Heart right ventricle (tissue), 16 donors: ENCODE results near the gene COQ4. TPM values are rescaled to one million over a fixed set of nuclear protein-coding genes. Genes with fewer than 3 reads are reported as not detected.

Experiments
- ATAC-seq, 8 donors: fragments of 200-7000 bp; cut with Tn5 transposase; one replicate each; pipeline ENCODE4 v1.9.1; 2020; ENCODE audit warnings: mild to moderate bottlenecking in 8 of 8, moderate library complexity in 8 of 8, moderate number of reproducible peaks in 1 of 8
- DNase-seq, 2 donors: peaks; one replicate each; pipeline ENCODE4 v3.0.0-alpha.2; 2020
- H3K27ac ChIP-seq, 10 donors: fragments of 200-600 bp; sonication (generic) in 2 of 10; one replicate each; pipeline versions ENCODE4 v1.5.0 to v1.8.0; 2020 to 2022; ENCODE audit warnings: mild to moderate bottlenecking in 3 of 10
- H3K27me3 ChIP-seq, 7 donors: fragments of 200-600 bp; one replicate each; pipeline ENCODE4 v1.8.0; 2021 to 2022; ENCODE audit warnings: mild to moderate bottlenecking in 2 of 7
- H3K36me3 ChIP-seq, 9 donors: fragments of 200-600 bp; sonication (generic) in 1 of 9; one replicate each; pipeline versions ENCODE4 v1.5.0 to v1.8.0; 2020 to 2022; ENCODE audit warnings: mild to moderate bottlenecking in 2 of 9
- H3K4me1 ChIP-seq, 9 donors: fragments of 200-600 bp; sonication (generic) in 1 of 9; one replicate each; pipeline versions ENCODE4 v1.5.0 to v1.8.0; 2020 to 2022; ENCODE audit warnings: mild to moderate bottlenecking in 4 of 9
- H3K4me3 ChIP-seq, 10 donors: fragments of 200-600 bp; sonication (generic) in 2 of 10; one replicate each; pipeline versions ENCODE4 v1.5.0 to v1.8.0; 2020 to 2022; ENCODE audit warnings: mild to moderate bottlenecking in 7 of 10, moderate library complexity in 2 of 10
- H3K9me3 ChIP-seq, 11 donors: fragments of 200-600 bp in 10 of 11; sonication (generic) in 2 of 11; one replicate each; pipeline versions ENCODE4 v1.5.0 to v1.8.0; 2013 to 2022; ENCODE audit warnings: mild to moderate bottlenecking in 2 of 11, control low read depth in 1 of 11, moderate library complexity in 1 of 11
- WGBS, 2 donors: extraction: QIAGEN DNeasy Blood & Tissue Kit; methylation state at CpG; one replicate each; pipeline ENCODE4 v1.1.7; 2013; ENCODE audit warnings: inconsistent platforms in 1 of 2; 5-methylcytosine and 5-hydroxymethylcytosine counted together
- intact Hi-C, 10 donors: fragments of 100-400 bp; cut with DNase I; formaldehyde crosslinking; loops; one replicate each; pipeline versions ENCODE4 v1.11.1 to v1.14.2; 2022
- polyA plus RNA-seq, 2 donors: library from polyadenylated mRNA; stranded (reverse); fragments of 200-250 nt; gene quantifications; one replicate each; pipeline ENCODE4 v1.2.3, GENCODE V29; 2013
- total RNA-seq, 10 donors: library from RNA; stranded (reverse); fragmentation: NEBNext Ultra II Directional in 3 of 10; extraction: Animal tissue kit (Norgen Biotek cat#: 25700) in 3 of 10; gene quantifications; one replicate each; pipeline versions ENCODE4 v1.2.1 to v1.2.4, GENCODE V29; 2021 to 2023
- TF ChIP-seq, protein P1 (sequence below), 9 donors: fragments of 200-600 bp; sonication (generic) in 2 of 9; IDR thresholded peaks; one replicate each; pipeline versions ENCODE4 v1.5.0 to v1.8.0; 2021 to 2022; ENCODE audit warnings: antibody characterized with exemption in 9 of 9, mild to moderate bottlenecking in 5 of 9, moderate library complexity in 1 of 9
- donor health status: Arrhythmogenic right ventricular cardiomyopathy.
- donor health status: ischemic (EF 13 %, LVEDD 7.1; RV severe dilation, severe dysfunction).
- donor health status: healthy with polysubstance abuse.
- donor health status: DM: no; HTN: yes; CAD: no.
- donor health status: DM: no; HTN: no; CAD: no.
- donor health status: ischemic (EF 25% LVEDD 6.9; RV normal size, moderate dysfunction).
- donor health status: ischemic (EF 25% LVEDD 5.7; RV mildly dilated, moderate dysfunction).
- donor health status: healthy.
- donor health status: DM: yes; HTN: yes; CAD: no.
- donor health status: Ischemic cardiomyopathy.
- donor health status: ischemic (EF 35%, LVEDD 5.7; RV mildly dilated, moderate dysfunction).
- donor health status: nonischemic (EF 11% LVEDD 7.7; RV severe dilation, severe dysfunction).
- donor health status: DM: yes; HTN: yes; CAD: no.
- donor health status: PGD.
- donor health status: ischemic (EF 29% LVEDD 5.4; RV normal size, mild dysfunction).
- donor health status: nonischemic (EF 23%, LVEDD 6.1; RV moderate dilation, normal function).

The COQ4 gene
- total and polyA plus RNA-seq, 12 donors = 26.5 to 42.8 (median 30.2) TPM

DNA sequence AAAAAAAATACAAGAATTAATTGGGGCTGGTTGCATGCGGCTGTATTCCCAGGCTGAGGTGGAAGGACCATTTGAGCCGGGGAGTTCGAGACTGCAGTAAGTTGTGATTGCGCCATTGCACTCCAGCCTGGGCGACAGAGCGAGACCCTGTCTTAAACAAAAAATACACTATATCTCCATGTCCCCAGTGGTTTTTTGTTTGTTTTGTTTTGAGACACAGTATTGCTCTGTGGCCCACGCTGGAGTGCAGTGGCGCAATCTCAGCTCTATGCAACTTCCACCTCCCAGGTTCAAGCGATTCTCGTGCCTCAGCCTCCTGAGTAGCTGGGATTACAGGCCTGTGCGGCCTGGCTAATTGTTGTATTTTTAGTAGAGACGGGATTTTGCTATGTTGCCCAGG, 1.2 kb downstream of the COQ4 start:
- TF ChIP-seq, protein P1, sequence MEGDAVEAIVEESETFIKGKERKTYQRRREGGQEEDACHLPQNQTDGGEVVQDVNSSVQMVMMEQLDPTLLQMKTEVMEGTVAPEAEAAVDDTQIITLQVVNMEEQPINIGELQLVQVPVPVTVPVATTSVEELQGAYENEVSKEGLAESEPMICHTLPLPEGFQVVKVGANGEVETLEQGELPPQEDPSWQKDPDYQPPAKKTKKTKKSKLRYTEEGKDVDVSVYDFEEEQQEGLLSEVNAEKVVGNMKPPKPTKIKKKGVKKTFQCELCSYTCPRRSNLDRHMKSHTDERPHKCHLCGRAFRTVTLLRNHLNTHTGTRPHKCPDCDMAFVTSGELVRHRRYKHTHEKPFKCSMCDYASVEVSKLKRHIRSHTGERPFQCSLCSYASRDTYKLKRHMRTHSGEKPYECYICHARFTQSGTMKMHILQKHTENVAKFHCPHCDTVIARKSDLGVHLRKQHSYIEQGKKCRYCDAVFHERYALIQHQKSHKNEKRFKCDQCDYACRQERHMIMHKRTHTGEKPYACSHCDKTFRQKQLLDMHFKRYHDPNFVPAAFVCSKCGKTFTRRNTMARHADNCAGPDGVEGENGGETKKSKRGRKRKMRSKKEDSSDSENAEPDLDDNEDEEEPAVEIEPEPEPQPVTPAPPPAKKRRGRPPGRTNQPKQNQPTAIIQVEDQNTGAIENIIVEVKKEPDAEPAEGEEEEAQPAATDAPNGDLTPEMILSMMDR (IDR thresholded peaks at IDR 0.05) = no peak
- Histone ChIP-seq H3K27ac (peak overlapping the region in 1 of 10 donors; percentile 95), H3K4me3 (peak overlapping the region in 9 of 10 donors; percentile 83 to 100 (median 94)), H3K27me3 (no peaks in the 10 kb centered on the region), H3K9me3 (no peaks in the 10 kb centered on the region), H3K36me3 (peaks cover 0 to 66% (median 0%) of the 10 kb centered on the region in 9 donors), H3K4me1 (peaks cover 8 to 44% (median 35%) of the 10 kb centered on the region in 9 donors)
- WGBS, 2 donors = 88 to 94% methylated on average over 12 of the region's 12 CpGs
- DNase-seq (no peak), ATAC-seq (no peak)
- intact Hi-C loops = loop anchor here in 4 of 10 donors (5.0 to 10.0 kb wide), 2 partner anchors 46 to 129 kb away; partner anchors contain the start of genes GOLGA2 (in 3 of the 4), SWI5 (in 3 of the 4) and CIZ1 (in 1 of the 4)

DNA sequence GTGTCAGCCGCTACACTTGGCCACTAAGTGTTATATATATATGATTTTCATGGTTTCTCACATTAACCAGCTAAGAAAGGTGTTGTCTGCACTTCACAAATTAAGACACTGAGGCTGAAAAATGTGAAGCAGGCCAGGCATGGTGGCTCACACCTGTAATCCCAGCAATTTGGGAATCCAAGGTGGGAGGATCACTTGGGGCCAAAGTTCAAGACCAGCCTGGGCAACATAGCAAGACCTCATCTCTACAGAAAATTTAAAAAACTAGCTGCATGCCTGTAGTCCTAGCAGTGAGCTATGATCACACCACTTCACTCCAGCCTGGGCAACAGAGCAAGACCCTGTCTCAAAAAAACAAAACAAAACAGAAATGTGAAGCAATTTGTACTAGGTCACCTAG, 1.8 kb downstream of the COQ4 start:
- peaks cover 8 to 44% (median 35%) of the 10 kb centered on the region in 9 donors for H3K4me1 ChIP-seq
- H3K9me3 ChIP-seq = no peaks in the 10 kb centered on the region
- 98 to 100% methylated on average over 1 of the region's 1 CpG for WGBS, 2 donors
- H3K27me3 ChIP-seq = no peaks in the 10 kb centered on the region
- TF ChIP-seq, protein P1 (IDR thresholded peaks at IDR 0.05) = no peak
- no peak for ATAC-seq
- DNase-seq = no peak
- H3K4me3 ChIP-seq = no peak overlapping the region
- H3K27ac ChIP-seq = no peak overlapping the region
- intact Hi-C loops = loop anchor here in 4 of 10 donors (5.0 to 10.0 kb wide), 2 partner anchors 47 to 130 kb away; partner anchors contain the start of genes GOLGA2 (in 3 of the 4), SWI5 (in 3 of the 4) and CIZ1 (in 1 of the 4)
- peaks cover 0 to 65% (median 0%) of the 10 kb centered on the region in 9 donors for H3K36me3 ChIP-seq

DNA sequence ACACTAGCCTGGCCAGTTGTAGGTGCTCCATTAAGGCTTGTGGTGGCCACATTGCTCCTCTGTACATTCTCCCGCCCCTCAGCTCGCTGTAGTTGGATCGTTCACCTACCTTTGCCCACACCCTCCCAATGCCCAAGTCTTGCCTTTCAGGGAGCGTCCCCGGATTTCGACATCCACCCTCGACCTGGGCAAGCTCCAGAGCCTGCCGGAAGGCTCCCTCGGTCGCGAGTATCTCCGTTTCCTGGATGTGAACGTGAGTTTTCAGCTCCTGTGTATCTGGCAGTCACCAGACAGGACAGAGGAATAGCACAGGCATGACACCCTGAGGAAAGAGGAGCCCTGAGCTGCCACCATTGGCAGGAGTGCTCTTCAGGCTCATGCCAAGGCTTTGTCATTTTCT, 3.0 kb downstream of the COQ4 start:
- no peak for ATAC-seq
- Histone ChIP-seq H3K9me3 (no peaks in the 10 kb centered on the region), H3K27ac (peak overlapping the region in 4 of 10 donors; percentile 3 to 55 (median 26)), H3K36me3 (peaks cover 0 to 63% (median 0%) of the 10 kb centered on the region in 9 donors), H3K4me1 (peaks cover 8 to 44% (median 35%) of the 10 kb centered on the region in 9 donors), H3K27me3 (no peaks in the 10 kb centered on the region), H3K4me3 (no peak overlapping the region)
- intact Hi-C loops = loop anchor here in 1 of 10 donors (10.0 kb wide), 1 partner anchor 131 kb away; the partner anchor contains the start of gene CIZ1
- WGBS, 2 donors = 69 to 79% methylated on average over 13 of the region's 13 CpGs
- TF ChIP-seq, protein P1 (IDR thresholded peaks at IDR 0.05) = no peak
- no peak for DNase-seq

DNA sequence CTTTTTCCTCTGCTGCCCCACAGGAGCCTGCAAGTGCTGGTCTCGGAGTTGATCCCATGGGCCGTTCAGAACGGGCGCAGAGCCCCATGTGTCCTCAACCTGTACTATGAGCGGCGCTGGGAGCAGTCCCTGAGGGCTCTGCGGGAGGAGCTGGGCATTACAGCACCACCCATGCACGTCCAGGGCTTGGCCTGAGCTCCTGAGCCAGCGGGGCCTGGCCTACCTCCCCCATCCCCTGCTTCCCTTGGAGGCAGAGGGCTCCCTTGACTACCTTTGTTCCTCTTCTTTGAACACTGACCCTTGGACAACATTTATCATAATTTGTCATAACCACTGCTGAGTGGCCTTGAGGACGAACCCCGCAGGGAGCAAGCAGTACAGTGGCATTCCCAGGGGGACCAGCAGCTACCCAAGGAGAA, 10.8 kb downstream of the COQ4 start:
- H3K27me3 ChIP-seq = no peaks in the 10 kb centered on the region
- ATAC-seq (no peak), DNase-seq (no peak)
- 84 to 87% methylated on average over 11 of the region's 11 CpGs for WGBS, 2 donors
- H3K27ac ChIP-seq = no peak overlapping the region
- intact Hi-C loops = no loop called here
- H3K9me3 ChIP-seq = no peaks in the 10 kb centered on the region
- no peaks in the 10 kb centered on the region for H3K4me1 ChIP-seq
- no peak overlapping the region for H3K4me3 ChIP-seq
- peaks cover 0 to 57% (median 4%) of the 10 kb centered on the region in 9 donors for H3K36me3 ChIP-seq
- TF ChIP-seq, protein P1 (IDR thresholded peaks at IDR 0.05) = no peak
